Measurements from ENCODE around the gene SENP6.

Gene SENP6

GRCh38 chr6:75748743-75749538, 147.3 kb downstream of the SENP6 start, which contains the start of gene MYO6:
TSS of gene MYO6 (plus strand) at chr6:75749239. CDS start at chr6:75817548, 68,309 bp downstream.
- DNase-seq, result peak; percentile 25

- DNase-seq, result no peak
These were observed 149.8 kb downstream of the SENP6 start for GRCh38 chr6:75751443-75751842.

DNA sequence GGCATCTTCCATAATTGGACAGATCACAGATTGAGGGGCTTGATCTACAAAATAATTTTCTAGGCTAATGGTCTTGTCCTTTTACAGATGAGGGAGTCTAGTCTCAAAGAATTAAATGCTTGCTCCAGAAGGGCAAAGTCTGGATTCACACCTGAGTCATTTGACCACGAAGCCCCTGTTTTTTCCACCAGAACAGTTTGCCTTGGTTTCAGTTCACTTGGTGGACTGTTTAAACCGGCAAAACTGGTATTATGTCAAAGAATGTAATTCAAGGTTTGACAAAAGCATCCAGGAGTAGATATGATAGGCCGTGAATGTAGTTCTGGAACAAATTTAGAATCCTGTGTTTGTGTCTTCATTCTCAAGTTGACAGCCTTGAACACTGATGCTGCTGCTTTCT, 150.7 kb downstream of the SENP6 start:
- no peak for DNase-seq

DNA sequence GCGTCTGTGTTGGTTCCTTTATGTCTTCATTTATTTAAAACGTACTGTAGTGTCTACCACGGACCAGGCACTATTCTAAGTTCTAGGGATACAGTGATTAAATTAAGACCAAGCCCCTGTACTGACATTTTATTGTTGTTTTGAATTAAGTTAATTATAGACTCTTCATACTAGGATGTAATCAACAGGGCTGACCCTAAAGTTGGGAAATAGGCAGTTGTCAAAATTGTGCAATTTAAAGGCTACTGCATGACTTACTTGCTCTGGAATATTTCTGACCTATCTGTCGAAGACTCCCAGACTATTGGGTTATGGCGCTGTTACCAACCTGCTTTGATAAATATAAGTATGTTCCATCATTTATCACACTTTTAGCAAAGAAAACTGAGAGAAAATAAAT, 154.0 kb downstream of the SENP6 start:
- no peak for DNase-seq

DNA sequence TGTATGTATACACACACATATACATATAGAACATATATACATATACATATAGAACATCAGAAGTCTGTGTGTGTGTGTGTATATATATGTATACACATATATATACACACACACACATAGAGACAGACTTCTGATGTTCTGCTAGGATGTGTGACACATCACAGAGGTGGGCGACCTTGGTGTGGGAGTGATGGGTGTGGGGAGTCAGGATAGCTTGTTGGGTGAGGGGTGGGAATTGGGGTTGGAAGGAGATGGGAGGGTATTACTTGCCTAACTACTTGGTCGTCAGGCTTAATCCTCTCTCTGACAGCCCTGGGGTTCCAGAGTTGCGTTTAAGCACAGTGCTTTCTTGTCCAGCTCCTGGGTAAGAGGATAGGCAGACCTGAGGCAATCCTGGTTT, 155.6 kb downstream of the SENP6 start:
- no peak for DNase-seq

DNA sequence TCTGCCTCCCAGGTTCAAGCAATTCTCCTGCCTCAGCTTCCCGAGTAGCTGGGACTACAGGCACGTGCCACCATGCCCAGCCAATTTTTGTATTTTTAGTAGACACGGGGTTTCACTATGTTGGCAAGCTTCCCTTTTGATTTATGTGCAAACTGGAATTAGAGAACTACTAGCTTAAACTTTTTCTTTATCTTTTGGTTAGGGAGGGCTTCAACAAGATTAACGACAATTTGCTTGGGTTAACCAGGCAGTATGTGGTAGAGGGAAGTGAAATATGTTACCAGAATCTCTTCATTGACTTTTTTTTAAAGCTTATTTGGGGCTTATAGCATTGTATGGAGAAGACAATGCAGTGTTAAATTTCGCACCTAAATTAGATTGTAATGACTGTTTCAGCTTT, 156.4 kb downstream of the SENP6 start:
- DNase-seq, result no peak

- no peak for DNase-seq
These were observed 157.5 kb downstream of the SENP6 start for GRCh38 chr6:75759207-75759606.

GRCh38 chr6:75760320-75760719, 158.6 kb downstream of the SENP6 start:
- DNase-seq, result no peak

GRCh38 chr6:75761489-75761888, 159.8 kb downstream of the SENP6 start:
- DNase-seq, result no peak

GRCh38 chr6:75762063-75762462, 160.4 kb downstream of the SENP6 start:
- DNase-seq, result no peak

DNA sequence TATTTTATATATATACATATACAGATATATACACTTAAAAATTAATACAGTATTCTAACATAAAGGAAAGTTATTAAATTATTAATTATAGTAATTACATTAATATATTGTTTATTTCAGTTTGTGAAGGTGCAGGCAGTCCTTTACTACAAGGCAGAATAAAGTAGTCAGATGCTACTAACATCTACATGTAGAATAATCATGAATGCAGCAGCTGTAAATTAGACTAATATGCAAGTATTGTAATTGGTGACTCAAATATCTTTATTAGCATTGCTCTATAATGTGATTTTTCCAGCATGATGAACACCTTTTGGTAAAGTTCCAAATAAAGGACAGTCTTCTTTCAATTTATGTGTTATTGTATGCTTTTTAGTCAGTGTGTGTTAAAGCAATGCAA, 164.7 kb downstream of the SENP6 start:
- no peak for DNase-seq
